ENCODE measurements around the gene CSNK2B.

The CSNK2B gene

GRCh38 chr6:31661262-31662123 is 4.4 kb upstream of the CSNK2B start:
- DNase-seq, result no peak

- no peak for DNase-seq
These were observed 3.7 kb upstream of the CSNK2B start for GRCh38 chr6:31662124-31662723.

- no peak for DNase-seq
These were observed 2.5 kb upstream of the CSNK2B start for GRCh38 chr6:31663126-31663960.

GRCh38 chr6:31663961-31664789 is 1.7 kb upstream of the CSNK2B start:
- DNase-seq, result no peak

GRCh38 chr6:31664790-31665500 is 935 bp upstream of the CSNK2B start, which contains the start of gene GPANK1:
TSS of gene GPANK1 (minus strand) at chr6:31664997. CDS start at chr6:31664478, 519 bp downstream.
- DNase-seq, result peak; percentile 76 to 95 (median 84)

GRCh38 chr6:31666337-31666965 is 571 bp downstream of the CSNK2B start:
- no peak for DNase-seq

GRCh38 chr6:31669676-31670075 is 3.8 kb downstream of the CSNK2B start, which contains the start of gene LY6G5B:
TSS of gene LY6G5B (plus strand) at chr6:31669976. CDS start at chr6:31670951, 975 bp downstream.
- no peak for DNase-seq

- DNase-seq, result no peak
These were observed 10.5 kb downstream of the CSNK2B start for GRCh38 chr6:31676322-31676903.

GRCh38 chr6:31676904-31677303 is 11.0 kb downstream of the CSNK2B start:
- DNase-seq, result no peak

- no peak for DNase-seq
These were observed 12.1 kb downstream of the CSNK2B start for GRCh38 chr6:31677955-31678354.

- DNase-seq, result peak; percentile 22 to 79 (median 49)
These were observed 14.6 kb downstream of the CSNK2B start, which contains the start of gene LY6G5C for GRCh38 chr6:31680226-31681134. TSS of gene LY6G5C (minus strand) at chr6:31681067. CDS start at chr6:31680373, 694 bp downstream.

- peak in 3 of 5 donors; percentile 26 to 40 (median 32) for DNase-seq
These were observed 15.3 kb downstream of the CSNK2B start for GRCh38 chr6:31681135-31681671.

GRCh38 chr6:31683591-31683990 is 17.7 kb downstream of the CSNK2B start:
- no peak for DNase-seq

- DNase-seq, result no peak
These were observed 20.6 kb downstream of the CSNK2B start for GRCh38 chr6:31686483-31686882.

- DNase-seq, result no peak
These were observed 21.4 kb downstream of the CSNK2B start for GRCh38 chr6:31687321-31687720.

GRCh38 chr6:31687860-31688693 is 22.2 kb downstream of the CSNK2B start:
- no peak for DNase-seq

- no peak for DNase-seq
These were observed 23.6 kb downstream of the CSNK2B start for GRCh38 chr6:31689249-31690110.

Measured in T-helper 1 cell (primary cell).